HEK293 (cell line): ENCODE measurements around the gene ETHE1.

Experiments used
- CTCF ChIA-PET: fragments of 350-600 bp; formaldehyde crosslinking; extraction: SDS; loops from one replicate; lab custom pipeline; 2021; ENCODE audit warnings: antibody characterized with exemption; lab: Yijun Ruan, JAX
- POLR2A ChIA-PET: fragments of 300-600 bp; formaldehyde crosslinking; extraction: SDS; loops from one replicate; lab custom pipeline; 2020; ENCODE audit warnings: antibody characterized with exemption, inconsistent platforms; lab: Yijun Ruan, JAX
- H3K27ac ChIP-seq: fragments of 200-500 bp; sonication (Bioruptor generic); 2 replicates; pipeline ENCODE4 v1.5.1; 2014; ENCODE audit warnings: low read depth, low read length, control low read depth, inconsistent platforms; ENCODE audit errors: extremely low read depth
- H3K36me3 ChIP-seq, 2 experiments: fragments of 200-500 bp in 1 of 2; sonication (Bioruptor generic) in 1 of 2; 1 replicate in 1 of 2; 2 replicates in 1 of 2; pipeline ENCODE4 v1.5.1; 2014 to 2017; ENCODE audit warnings: inconsistent platforms in 2 of 2, low read length in 2 of 2; ENCODE audit not compliant: control insufficient read depth in 2 of 2, insufficient read depth in 1 of 2
- H3K4me1 ChIP-seq: fragments of 200-500 bp; sonication (Bioruptor generic); 2 replicates; pipeline ENCODE4 v1.5.1; 2014; ENCODE audit warnings: mild to moderate bottlenecking, low read length, inconsistent platforms; ENCODE audit not compliant: control insufficient read depth, insufficient read depth
- H3K4me3 ChIP-seq: 2 replicates; pipeline ENCODE4 v1.5.1; 2011; ENCODE audit warnings: low read depth, mild to moderate bottlenecking, control low read depth, low read length, moderate library complexity
- H3K9me3 ChIP-seq: fragments of 200-500 bp; sonication (Bioruptor generic); 2 replicates; pipeline ENCODE4 v1.5.1; 2014; ENCODE audit warnings: low read depth, low read length, inconsistent platforms; ENCODE audit not compliant: control insufficient read depth, insufficient read depth
- ATF2 ChIP-seq: fragments of 450-650 bp; formaldehyde crosslinking; IDR thresholded peaks from 2 replicates; pipeline ENCODE4 v1.5.1; 2016; ENCODE audit warnings: missing biosample characterization, missing genetic modification characterization, low read depth
- BCL11B ChIP-seq: fragments of 450-650 bp; formaldehyde crosslinking; IDR thresholded peaks from 2 replicates; pipeline ENCODE4 v1.5.1; 2016; ENCODE audit warnings: low read depth, missing biosample characterization, missing genetic modification characterization
- FEZF1 ChIP-seq: fragments of 450-650 bp; formaldehyde crosslinking; IDR thresholded peaks from 2 replicates; pipeline ENCODE4 v1.5.1; 2016; ENCODE audit warnings: missing biosample characterization, missing genetic modification characterization
- GFI1B ChIP-seq: fragments of 450-650 bp; formaldehyde crosslinking; IDR thresholded peaks from 2 replicates; pipeline ENCODE4 v1.5.1; 2016; ENCODE audit warnings: missing biosample characterization, missing genetic modification characterization
- GLIS2 ChIP-seq: fragments of 450-650 bp; formaldehyde crosslinking; IDR thresholded peaks from 2 replicates; pipeline ENCODE4 v1.5.1; 2016; ENCODE audit warnings: missing biosample characterization, missing genetic modification characterization
- MEIS1 ChIP-seq: sonication (generic); formaldehyde crosslinking; IDR thresholded peaks from 2 replicates; pipeline ENCODE4 v1.8.1; 2022; ENCODE audit warnings: missing genetic modification reagents, mild to moderate bottlenecking, borderline replicate concordance
- MYNN ChIP-seq: fragments of 450-650 bp; formaldehyde crosslinking; IDR thresholded peaks from 2 replicates; pipeline ENCODE4 v1.5.1; 2016; ENCODE audit warnings: missing biosample characterization, missing genetic modification characterization, borderline replicate concordance
- PBX3 ChIP-seq: sonication (generic); formaldehyde crosslinking; IDR thresholded peaks from 2 replicates; pipeline ENCODE4 v1.8.1; 2022; ENCODE audit warnings: mild to moderate bottlenecking, moderate library complexity, missing genetic modification reagents
- SALL2 ChIP-seq: fragments of 450-650 bp; formaldehyde crosslinking; IDR thresholded peaks from 2 replicates; pipeline ENCODE4 v1.5.0; 2017; ENCODE audit warnings: missing biosample characterization, mild to moderate bottlenecking, missing genetic modification characterization, borderline replicate concordance
- TRIM28 ChIP-seq: IDR thresholded peaks from 2 replicates; pipeline ENCODE4 v1.6.1; 2011; ENCODE audit warnings: low read length, control low read depth, borderline replicate concordance
- YY1 ChIP-seq: fragments of 450-650 bp; formaldehyde crosslinking; IDR thresholded peaks from 2 replicates; pipeline ENCODE4 v1.5.1; 2018; ENCODE audit warnings: missing biosample characterization, missing genetic modification characterization
- YY2 ChIP-seq: fragments of 450-650 bp; formaldehyde crosslinking; IDR thresholded peaks from 2 replicates; pipeline ENCODE4 v1.5.1; 2016; ENCODE audit warnings: missing biosample characterization, missing genetic modification characterization
- ZBTB17 ChIP-seq: fragments of 450-650 bp; formaldehyde crosslinking; IDR thresholded peaks from 2 replicates; pipeline ENCODE4 v1.5.1; 2016; ENCODE audit warnings: missing biosample characterization, missing genetic modification characterization
- ZBTB20 ChIP-seq: fragments of 450-650 bp; formaldehyde crosslinking; IDR thresholded peaks from 2 replicates; pipeline ENCODE4 v1.5.1; 2016; ENCODE audit warnings: missing biosample characterization, missing genetic modification characterization
- ZBTB44 ChIP-seq: fragments of 450-650 bp; IDR thresholded peaks from 2 replicates; pipeline ENCODE4 v1.5.1; 2018; ENCODE audit warnings: missing biosample characterization, mild to moderate bottlenecking, missing genetic modification characterization
- ZNF148 ChIP-seq: fragments of 450-650 bp; formaldehyde crosslinking; IDR thresholded peaks from 2 replicates; pipeline ENCODE4 v1.5.0; 2017; ENCODE audit warnings: missing biosample characterization, missing genetic modification characterization, borderline replicate concordance
- ZNF19 ChIP-seq: fragments of 450-650 bp; formaldehyde crosslinking; IDR thresholded peaks from 2 replicates; pipeline ENCODE4; 2016; ENCODE audit warnings: missing biosample characterization, missing genetic modification characterization, low read depth
- ZNF2 ChIP-seq: fragments of 450-650 bp; formaldehyde crosslinking; IDR thresholded peaks from 2 replicates; pipeline ENCODE4 v1.5.1; 2016; ENCODE audit warnings: missing biosample characterization, missing genetic modification characterization
- ZNF24 ChIP-seq: fragments of 450-650 bp; formaldehyde crosslinking; IDR thresholded peaks from 2 replicates; pipeline ENCODE4 v1.5.1; 2016; ENCODE audit warnings: missing biosample characterization, missing genetic modification characterization
- ZNF274 ChIP-seq, 2 experiments: fragments of 200-500 bp in 1 of 2; fragments of 450-650 bp in 1 of 2; sonication (Bioruptor generic) in 1 of 2; formaldehyde crosslinking in 1 of 2; IDR thresholded peaks; 2 replicates each; pipeline versions ENCODE4 v1.5.1 to v1.6.1; 2014 to 2016; ENCODE audit warnings: borderline replicate concordance in 1 of 2, inconsistent platforms in 1 of 2, low read length in 1 of 2, missing biosample characterization in 1 of 2, missing genetic modification characterization in 1 of 2
- ZNF335 ChIP-seq: fragments of 450-650 bp; formaldehyde crosslinking; conservative IDR thresholded peaks from 2 replicates; pipeline ENCODE4 v1.5.1; 2016; ENCODE audit warnings: missing biosample characterization, missing genetic modification characterization
- ZNF354C ChIP-seq: fragments of 450-650 bp; formaldehyde crosslinking; IDR thresholded peaks from 2 replicates; pipeline ENCODE4 v1.5.1; 2016; ENCODE audit warnings: missing biosample characterization, missing genetic modification characterization, low read depth, borderline replicate concordance
- ZNF404 ChIP-seq: fragments of 450-650 bp; formaldehyde crosslinking; IDR thresholded peaks from 2 replicates; pipeline ENCODE4 v1.5.1; 2017; ENCODE audit warnings: missing biosample characterization, missing genetic modification characterization
- ZNF416 ChIP-seq: fragments of 450-650 bp; formaldehyde crosslinking; IDR thresholded peaks from 2 replicates; pipeline ENCODE4 v1.5.1; 2016; ENCODE audit warnings: missing biosample characterization, missing genetic modification characterization
- ZNF473 ChIP-seq: fragments of 450-650 bp; formaldehyde crosslinking; IDR thresholded peaks from 2 replicates; pipeline ENCODE4 v1.5.1; 2017; ENCODE audit warnings: missing biosample characterization, missing genetic modification characterization
- ZNF549 ChIP-seq: fragments of 450-650 bp; IDR thresholded peaks from 2 replicates; pipeline ENCODE4 v1.5.1; 2018; ENCODE audit warnings: missing biosample characterization, missing genetic modification characterization, mild to moderate bottlenecking, inconsistent platforms, moderate library complexity
- ZNF629 ChIP-seq: fragments of 450-650 bp; formaldehyde crosslinking; IDR thresholded peaks from 2 replicates; pipeline ENCODE4 v1.5.1; 2017; ENCODE audit warnings: missing biosample characterization, missing genetic modification characterization
- ZNF658 ChIP-seq: fragments of 450-650 bp; formaldehyde crosslinking; IDR thresholded peaks from 2 replicates; pipeline ENCODE4; 2016; ENCODE audit warnings: missing biosample characterization, missing genetic modification characterization
- ZSCAN30 ChIP-seq: fragments of 450-650 bp; IDR thresholded peaks from 2 replicates; pipeline ENCODE4 v1.5.1; 2018; ENCODE audit warnings: missing biosample characterization, mild to moderate bottlenecking, missing genetic modification characterization, moderate library complexity
- ZSCAN4 ChIP-seq: fragments of 450-650 bp; formaldehyde crosslinking; IDR thresholded peaks from 2 replicates; pipeline ENCODE4 v1.5.1; 2017; ENCODE audit warnings: missing biosample characterization, missing genetic modification characterization
- ZXDB ChIP-seq: fragments of 450-650 bp; formaldehyde crosslinking; IDR thresholded peaks from 2 replicates; pipeline ENCODE4 v1.5.1; 2016; ENCODE audit warnings: missing biosample characterization, missing genetic modification characterization

Gene ETHE1

GRCh38 chr19:43532962-43533545 lies 6.1 kb upstream of the ETHE1 start, which contains the start of gene ZNF575:
ZNF575 (plus strand) TSS chr19:43533188; CDS start chr19:43534423, 1,235 bp downstream.
- CTCF ChIA-PET: interaction anchor here (0.6 to 13.6 kb wide), 13 partner anchors 11 to 413 kb away, joined by 3 to 138 read pairs (median 5); partner anchors contain the start of gene LYPD3
- Histone ChIP-seq H3K27ac (peak within 1 kb of the TSS; percentile 73), H3K4me1 (peaks cover 26% of the 10 kb centered on the region)
- no peak for TF ChIP-seq TRIM28
- TF ChIP-seq FEZF1 (tag by site-specific recombination): no peak
- TF ChIP-seq ZBTB44: peak; percentile 77
- no peak for TF ChIP-seq ATF2 (tag by site-specific recombination)
- TF ChIP-seq ZSCAN30 (tag by site-specific recombination): 0 out of 2 replicates have a peak, but pooled peaks have one; percentile 42
- TF ChIP-seq ZNF404 (tag by site-specific recombination): no peak
- TF ChIP-seq ZNF354C (tag by site-specific recombination): no peak
- peak; percentile 57; the same call in 1 of the 2 replicates for TF ChIP-seq GFI1B (tag by site-specific recombination)
- TF ChIP-seq ZBTB20: 0 out of 2 replicates have a peak, but pooled peaks have one; percentile 15
- TF ChIP-seq ZNF2 (tag by site-specific recombination): peak; percentile 15; the same call in 1 of the 2 replicates
- no peak for TF ChIP-seq ZNF416 (tag by site-specific recombination)
- TF ChIP-seq ZNF19 (tag by site-specific recombination): no peak
- TF ChIP-seq ZNF629 (tag by site-specific recombination): peak; percentile 41
- no peak for TF ChIP-seq PBX3
- TF ChIP-seq ZXDB (tag by site-specific recombination): peak; percentile 52
- TF ChIP-seq ZSCAN4 (tag by site-specific recombination): no peak
- TF ChIP-seq MYNN (tag by site-specific recombination): no peak
- TF ChIP-seq ZNF148: no peak
- no peak for TF ChIP-seq ZNF473 (tag by site-specific recombination)
- no peak for TF ChIP-seq ZNF274 (IDR thresholded peaks at IDR 0.05; ENCODE audit: low read length)
- TF ChIP-seq ZNF274 (tag by site-specific recombination; IDR thresholded peaks at IDR 0.05; ENCODE audit: borderline replicate concordance): no peak
- TF ChIP-seq ZNF24 (tag by site-specific recombination): no peak
- no peak for TF ChIP-seq GLIS2 (tag by site-specific recombination)
- no peak for TF ChIP-seq ZNF549 (tag by site-specific recombination)
- TF ChIP-seq YY1 (tag by site-specific recombination): no peak
- no peak for TF ChIP-seq MEIS1 (CRISPR knock-in tag)
- no peak for TF ChIP-seq ZNF658 (tag by site-specific recombination)
- no peak for TF ChIP-seq SALL2 (tag by site-specific recombination)
- TF ChIP-seq YY2 (tag by site-specific recombination): no peak; the same call in 1 of the 2 replicates
- TF ChIP-seq ZNF335: peak; percentile 56; the same call in 1 of the 2 replicates
- no peak for TF ChIP-seq BCL11B (tag by site-specific recombination)
- peak; percentile 85 for TF ChIP-seq ZBTB17 (tag by site-specific recombination)

More at GRCh38 chr19:43532962-43533545, 6.1 kb upstream of the ETHE1 start, which contains the start of gene ZNF575:
- peak within 1 kb of the TSS; percentile 9 for H3K4me3 ChIP-seq
- peaks cover 22 to 23% of the 10 kb centered on the region in 2 experiments for H3K36me3 ChIP-seq
- H3K9me3 ChIP-seq: no peaks in the 10 kb centered on the region
- POLR2A ChIA-PET: interaction anchor here (0.7 to 2.2 kb wide), 18 partner anchors 8 to 674 kb away, joined by 3 to 25 read pairs (median 6); partner anchors contain the start of genes IRGQ, PHLDB3 and ZNF576
